Endothelial cell of umbilical vein (primary cell): ENCODE data around the gene MEGF11.

Source experiments
- CTCF ChIP-seq, 2 donors: IDR thresholded peaks; 1 replicate in 1 of 2; 2 replicates in 1 of 2; pipeline ENCODE4 v1.5.1; 2011; ENCODE audit warnings: low read length in 2 of 2, mild to moderate bottlenecking in 2 of 2, moderate library complexity in 2 of 2, control low read depth in 1 of 2, inconsistent platforms in 1 of 2, low read depth in 1 of 2; ENCODE audit not compliant: insufficient read depth in 1 of 2; ENCODE audit errors: extremely low read depth in 1 of 2
- EZH2 ChIP-seq: IDR thresholded peaks from 2 replicates; pipeline ENCODE4 v1.6.1; 2012; ENCODE audit warnings: borderline replicate concordance, low read depth, mild to moderate bottlenecking, moderate library complexity, low read length, inconsistent platforms; ENCODE audit not compliant: severe bottlenecking
- GATA2 ChIP-seq: IDR thresholded peaks from 2 replicates; pipeline ENCODE4 v1.7.0; 2011; ENCODE audit warnings: low read depth, mild to moderate bottlenecking, moderate library complexity, mixed read lengths, low read length; ENCODE audit not compliant: insufficient read length, insufficient read depth
- JUN ChIP-seq: IDR thresholded peaks from 2 replicates; pipeline ENCODE4 v1.6.1; 2011; ENCODE audit warnings: borderline replicate concordance, low read depth; ENCODE audit not compliant: insufficient read length, insufficient read depth
- MAX ChIP-seq: IDR thresholded peaks from 2 replicates; pipeline ENCODE4 v1.6.1; 2011; ENCODE audit not compliant: insufficient read depth, insufficient read length
- MYC ChIP-seq: IDR thresholded peaks from one replicate; pipeline ENCODE4 v1.6.1; 2011; ENCODE audit warnings: mild to moderate bottlenecking, low read depth, low read length
- POLR2A ChIP-seq: IDR thresholded peaks from 2 replicates; pipeline ENCODE4 v1.6.1; 2012; ENCODE audit warnings: low read depth, mild to moderate bottlenecking, control low read depth, low read length
- POLR2AphosphoS5 ChIP-seq: IDR thresholded peaks from 2 replicates; pipeline ENCODE4 v1.6.1; 2012; ENCODE audit warnings: low read depth, mild to moderate bottlenecking, control low read depth, low read length, moderate library complexity; ENCODE audit not compliant: insufficient read depth

GRCh38 chr15:66249605-66250174, 3.9 kb downstream of the MEGF11 start:
- no peak for TF ChIP-seq POLR2AphosphoS5
- TF ChIP-seq CTCF (IDR thresholded peaks at IDR 0.05; ENCODE audit: extremely low read depth in 1 of 2, insufficient read depth in 1 of 2, low read depth in 1 of 2, low read length in 2 of 2), result no peak
- TF ChIP-seq POLR2A, result no peak
- no peak for TF ChIP-seq EZH2
- TF ChIP-seq JUN, result no peak
- TF ChIP-seq MAX, result no peak
- TF ChIP-seq GATA2, result no peak
- no peak for TF ChIP-seq MYC
